ENCODE results near the gene ADCY7. TPM values are rescaled to one million over a fixed set of nuclear protein-coding genes. Genes with fewer than 3 reads are reported as not detected.

The ADCY7 gene
- total RNA-seq, 1 experiment from 2014 or later = 4.0 TPM

GRCh38 chr16:50313596-50314478 lies 47.5 kb downstream of the ADCY7 start:
- Mint-ChIP-seq H3K4me1 (peaks cover 0 to 6% of the 10 kb centered on the region in 2 experiments; a peak in 1 of 4 replicates), H3K36me3 (ENCODE audit: insufficient read depth in 1 of 3, low read depth in 3 of 3) (peaks cover 3 to 57% (median 32%) of the 10 kb centered on the region in 3 experiments; a peak in 5 of 7 replicates), H3K27ac (peak overlapping the region in 2 of 3 experiments; percentile 55 to 62; a peak in 4 of 7 replicates), H3K4me3 (no peak overlapping the region), H3K9me3 (no peaks in the 10 kb centered on the region), H3K27me3 (ENCODE audit: low read depth) (no peaks in the 10 kb centered on the region)
- Histone ChIP-seq H3K4me2 (ENCODE audit: insufficient read depth, insufficient read length, low read length) (no peak overlapping the region), H3K23me2 (ENCODE audit: insufficient read length, low read depth, low read length, poor library complexity, severe bottlenecking) (no peaks in the 10 kb centered on the region), H3K23ac (ENCODE audit: insufficient read length, low read depth, low read length) (no peak overlapping the region), H3K56ac (ENCODE audit: insufficient read length, low read depth, low read length) (no peak overlapping the region), H3K4ac (ENCODE audit: low read depth, low read length) (no peak overlapping the region), H4K91ac (ENCODE audit: insufficient read length, low read depth, low read length) (no peak overlapping the region), H3T11ph (ENCODE audit: low read length) (no peak overlapping the region), H3K9ac (ENCODE audit: extremely low read depth, insufficient read length, low read length) (no peak overlapping the region), H2AK5ac (ENCODE audit: insufficient read length, low read length) (no peak overlapping the region), H3K79me2 (ENCODE audit: insufficient read depth, low read length) (no peaks in the 10 kb centered on the region), H3K4me1 (ENCODE audit: insufficient read depth, low read length) (no peaks in the 10 kb centered on the region), H4K8ac (replicated peaks; ENCODE audit: insufficient read length, low read depth, low read length) (no peak overlapping the region), H3K18ac (ENCODE audit: insufficient read length, low read depth, low read length) (no peak overlapping the region), H2BK120ac (ENCODE audit: low read depth, low read length, poor library complexity, severe bottlenecking) (no peak overlapping the region), H4K5ac (ENCODE audit: insufficient read length, low read depth, low read length) (no peak overlapping the region), H2AFZ (ENCODE audit: low read length) (no peak overlapping the region), H3K27me3 (ENCODE audit: insufficient read depth, low read length) (no peaks in the 10 kb centered on the region), H3K79me1 (ENCODE audit: insufficient read depth, low read depth, low read length, poor library complexity, severe bottlenecking) (no peaks in the 10 kb centered on the region), H4K20me1 (ENCODE audit: control insufficient read depth, insufficient read depth, insufficient read length) (no peaks in the 10 kb centered on the region), H3K14ac (ENCODE audit: insufficient read depth, low read length) (no peak overlapping the region; the same call in 1 of the 2 replicates), H3K9me3 (ENCODE audit: control insufficient read depth, low read depth, low read length) (no peaks in the 10 kb centered on the region), H2BK20ac (ENCODE audit: low read depth, low read length, poor library complexity, severe bottlenecking) (no peak overlapping the region), H2BK12ac (ENCODE audit: insufficient read length, low read depth, low read length) (no peak overlapping the region), H2BK15ac (ENCODE audit: low read depth, low read length) (no peak overlapping the region), H2BK5ac (ENCODE audit: insufficient read length, low read length) (no peak overlapping the region), H3K27ac (ENCODE audit: insufficient read length, low read depth, low read length) (no peak overlapping the region)
- DNase-seq = peak; percentile 28
- TF ChIP-seq, protein P1, sequence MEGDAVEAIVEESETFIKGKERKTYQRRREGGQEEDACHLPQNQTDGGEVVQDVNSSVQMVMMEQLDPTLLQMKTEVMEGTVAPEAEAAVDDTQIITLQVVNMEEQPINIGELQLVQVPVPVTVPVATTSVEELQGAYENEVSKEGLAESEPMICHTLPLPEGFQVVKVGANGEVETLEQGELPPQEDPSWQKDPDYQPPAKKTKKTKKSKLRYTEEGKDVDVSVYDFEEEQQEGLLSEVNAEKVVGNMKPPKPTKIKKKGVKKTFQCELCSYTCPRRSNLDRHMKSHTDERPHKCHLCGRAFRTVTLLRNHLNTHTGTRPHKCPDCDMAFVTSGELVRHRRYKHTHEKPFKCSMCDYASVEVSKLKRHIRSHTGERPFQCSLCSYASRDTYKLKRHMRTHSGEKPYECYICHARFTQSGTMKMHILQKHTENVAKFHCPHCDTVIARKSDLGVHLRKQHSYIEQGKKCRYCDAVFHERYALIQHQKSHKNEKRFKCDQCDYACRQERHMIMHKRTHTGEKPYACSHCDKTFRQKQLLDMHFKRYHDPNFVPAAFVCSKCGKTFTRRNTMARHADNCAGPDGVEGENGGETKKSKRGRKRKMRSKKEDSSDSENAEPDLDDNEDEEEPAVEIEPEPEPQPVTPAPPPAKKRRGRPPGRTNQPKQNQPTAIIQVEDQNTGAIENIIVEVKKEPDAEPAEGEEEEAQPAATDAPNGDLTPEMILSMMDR (conservative IDR thresholded peaks at IDR 0.05) = no peak
- WGBS (ENCODE audit: extremely low coverage, insufficient read length, low lambda C conversion rate) = no CpG with 5 or more reads among the region's 31 CpGs

Measured in H9 (cell line).